ENCODE data around the gene MTMR2. TPM values are rescaled to one million over a fixed set of nuclear protein-coding genes. Genes with fewer than 3 reads are reported as not detected.

Gene MTMR2
- total RNA-seq = 45.0 TPM in 2 replicates
- long read RNA-seq, full-length matches to known transcripts = 199 of 357 reads
- long read RNA-seq, partial matches to known transcripts = 23 of 357 reads
- long read RNA-seq, other reads (novel, unspliced or antisense) = 135 of 357 reads

DNA sequence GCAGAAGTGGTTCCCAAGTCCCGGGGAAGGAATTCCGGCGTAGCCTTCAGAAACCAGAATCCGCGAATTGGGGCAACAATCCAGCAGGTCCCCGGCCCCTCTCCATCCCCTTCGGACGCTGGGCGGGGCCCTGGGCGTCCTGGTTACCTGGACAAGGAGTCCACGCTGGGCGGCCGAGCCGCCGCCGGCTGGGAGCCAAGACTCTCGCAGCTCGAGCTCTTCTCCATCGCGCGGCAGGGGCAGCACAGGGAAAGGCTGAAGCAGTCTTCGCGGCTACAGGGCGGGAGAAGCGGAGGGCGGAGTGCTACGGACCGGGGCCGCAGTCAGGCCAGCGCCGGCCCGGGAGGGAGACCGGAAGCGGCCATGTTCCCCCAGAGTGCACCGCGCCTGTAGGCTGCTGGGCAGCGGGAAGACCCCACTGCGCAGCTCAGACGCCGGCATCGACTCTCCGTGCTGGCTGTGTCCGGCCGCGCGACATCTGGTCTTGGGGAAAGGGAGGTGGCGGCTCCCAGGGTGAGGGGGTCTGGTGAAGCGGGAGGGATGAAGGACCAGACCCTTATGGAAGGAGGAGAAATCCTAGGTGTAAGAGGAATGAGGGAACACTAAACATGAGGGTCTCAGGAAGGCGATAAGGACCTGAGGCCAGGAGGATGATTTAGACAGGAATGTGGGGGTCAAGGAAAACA is at the start of gene MTMR2:
TSS of gene MTMR2 (minus strand) at position 380 of the 686 bp plus-strand sequence. CDS start at position 227, 153 bp downstream.
- Mint-ChIP-seq H3K27ac (peak within 1 kb of the TSS; percentile 99), H3K27me3 (no peaks in the 10 kb centered on the region), H3K4me3 (ENCODE audit: low read depth) (peak within 1 kb of the TSS; percentile 100), H3K4me1 (ENCODE audit: low read depth) (peaks cover 22% of the 10 kb centered on the region), H3K9me3 (ENCODE audit: low read depth) (no peaks in the 10 kb centered on the region), H3K36me3 (ENCODE audit: insufficient read depth) (no peaks in the 10 kb centered on the region)
- peak; percentile 67 for DNase-seq (ENCODE audit: low spot score, unreplicated experiment)
- TF ChIP-seq CTCF (IDR thresholded peaks at IDR 0.05; ENCODE audit: unreplicated experiment) = no peak

DNA sequence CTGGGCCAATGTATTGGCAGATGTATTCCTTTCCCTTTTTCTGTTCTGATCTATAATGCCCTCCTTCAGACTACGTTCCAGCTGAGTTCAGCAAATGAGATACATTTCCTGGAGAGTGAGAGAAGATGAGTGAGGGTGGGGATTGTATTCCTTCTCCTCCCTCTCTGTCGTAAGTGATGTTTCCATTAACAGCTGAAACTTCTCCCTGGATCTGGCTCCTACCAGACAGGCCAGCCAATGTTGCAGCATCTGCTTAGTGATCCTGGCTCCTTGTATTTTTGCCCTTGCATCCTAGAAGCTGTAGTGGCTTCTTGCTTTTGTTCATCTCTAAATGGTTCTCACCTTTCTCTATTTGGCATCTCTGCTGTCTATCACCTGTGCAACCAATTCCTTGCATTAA is 48.2 kb upstream of the MTMR2 start:
- peaks cover 7% of the 10 kb centered on the region for H3K9me3 Mint-ChIP-seq (ENCODE audit: low read depth)
- peak overlapping the region; percentile 40 for H3K27ac Mint-ChIP-seq
- H3K27me3 Mint-ChIP-seq = no peaks in the 10 kb centered on the region
- H3K4me3 Mint-ChIP-seq (ENCODE audit: low read depth) = no peak overlapping the region
- TF ChIP-seq CTCF (IDR thresholded peaks at IDR 0.05; ENCODE audit: unreplicated experiment) = no peak
- no peaks in the 10 kb centered on the region for H3K4me1 Mint-ChIP-seq (ENCODE audit: low read depth)
- peaks cover 1% of the 10 kb centered on the region for H3K36me3 Mint-ChIP-seq (ENCODE audit: insufficient read depth)
- no peak for DNase-seq (ENCODE audit: low spot score, unreplicated experiment)

- H3K4me1 Mint-ChIP-seq (ENCODE audit: low read depth) = no peaks in the 10 kb centered on the region
- peaks cover 1% of the 10 kb centered on the region for H3K36me3 Mint-ChIP-seq (ENCODE audit: insufficient read depth)
- no peak overlapping the region for H3K4me3 Mint-ChIP-seq (ENCODE audit: low read depth)
- no peak for TF ChIP-seq CTCF (IDR thresholded peaks at IDR 0.05; ENCODE audit: unreplicated experiment)
- H3K27ac Mint-ChIP-seq = no peak overlapping the region
- no peak for DNase-seq (ENCODE audit: low spot score, unreplicated experiment)
- peaks cover 7% of the 10 kb centered on the region for H3K9me3 Mint-ChIP-seq (ENCODE audit: low read depth)
- no peaks in the 10 kb centered on the region for H3K27me3 Mint-ChIP-seq
These were observed 44.7 kb upstream of the MTMR2 start for GRCh38 chr11:95968585-95968984.

DNA sequence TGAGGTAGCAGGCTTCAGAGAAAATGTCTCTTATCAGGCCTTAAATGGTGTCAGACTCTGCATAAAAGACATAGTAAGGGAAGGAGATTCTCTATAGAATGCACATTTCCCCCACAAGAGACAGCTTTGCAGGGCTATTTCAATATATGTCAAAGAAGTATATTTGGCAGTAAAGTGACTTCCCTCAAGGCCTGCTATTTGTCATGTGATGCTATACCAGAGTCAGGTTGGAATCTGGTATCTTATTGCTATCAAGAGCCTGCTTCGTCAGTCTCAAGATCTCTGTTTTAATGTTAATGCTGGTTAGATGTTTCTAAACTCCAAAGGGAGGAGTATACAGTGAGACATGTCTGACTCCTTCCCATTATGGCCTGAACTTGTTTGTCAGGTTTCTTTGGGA is 40.4 kb upstream of the MTMR2 start:
- no peak for TF ChIP-seq CTCF (IDR thresholded peaks at IDR 0.05; ENCODE audit: unreplicated experiment)
- no peaks in the 10 kb centered on the region for H3K27me3 Mint-ChIP-seq
- H3K4me3 Mint-ChIP-seq (ENCODE audit: low read depth) = no peak overlapping the region
- H3K4me1 Mint-ChIP-seq (ENCODE audit: low read depth) = no peaks in the 10 kb centered on the region
- peaks cover 6% of the 10 kb centered on the region for H3K9me3 Mint-ChIP-seq (ENCODE audit: low read depth)
- H3K27ac Mint-ChIP-seq = no peak overlapping the region
- peaks cover 1% of the 10 kb centered on the region for H3K36me3 Mint-ChIP-seq (ENCODE audit: insufficient read depth)
- DNase-seq (ENCODE audit: low spot score, unreplicated experiment) = no peak

DNA sequence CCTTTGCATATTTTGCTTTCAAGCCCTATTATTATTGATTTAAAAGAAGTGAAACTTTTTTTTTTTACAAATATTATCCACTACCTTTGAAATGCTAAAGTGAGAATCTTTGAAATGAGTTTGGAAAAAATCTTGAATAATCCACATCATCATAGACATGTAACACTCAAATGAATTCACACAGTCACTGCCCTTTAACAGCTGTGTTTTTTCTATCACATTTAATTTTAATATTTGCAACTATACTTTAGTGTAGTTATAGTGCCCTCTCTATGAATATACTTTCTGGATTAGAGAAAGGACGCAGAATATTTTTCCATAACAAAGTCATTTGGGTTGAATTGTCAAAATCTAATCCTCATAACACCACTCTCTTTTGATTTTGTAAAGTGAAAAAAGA is 37.9 kb upstream of the MTMR2 start:
- no peaks in the 10 kb centered on the region for H3K9me3 Mint-ChIP-seq (ENCODE audit: low read depth)
- DNase-seq (ENCODE audit: low spot score, unreplicated experiment) = no peak
- TF ChIP-seq CTCF (IDR thresholded peaks at IDR 0.05; ENCODE audit: unreplicated experiment) = no peak
- H3K27me3 Mint-ChIP-seq = no peaks in the 10 kb centered on the region
- H3K27ac Mint-ChIP-seq = no peak overlapping the region
- no peaks in the 10 kb centered on the region for H3K36me3 Mint-ChIP-seq (ENCODE audit: insufficient read depth)
- H3K4me1 Mint-ChIP-seq (ENCODE audit: low read depth) = no peaks in the 10 kb centered on the region
- no peak overlapping the region for H3K4me3 Mint-ChIP-seq (ENCODE audit: low read depth)
